A549 treated with ZK216348 at 1 μM for 4 hours (cell line): ENCODE measurements around the gene GPRC5B. TPM values are rescaled to one million over a fixed set of nuclear protein-coding genes. Genes with fewer than 3 reads are reported as not detected.

Source experiments
- total RNA-seq: library from RNA; stranded (reverse); fragments of 200-300 nt; extraction: Qiagen RNA extraction; gene quantifications from 5 replicates; pipeline ENCODE4 v1.2.3, GENCODE V29; 2022; ENCODE audit warnings: low read depth

The GPRC5B gene, protein sequence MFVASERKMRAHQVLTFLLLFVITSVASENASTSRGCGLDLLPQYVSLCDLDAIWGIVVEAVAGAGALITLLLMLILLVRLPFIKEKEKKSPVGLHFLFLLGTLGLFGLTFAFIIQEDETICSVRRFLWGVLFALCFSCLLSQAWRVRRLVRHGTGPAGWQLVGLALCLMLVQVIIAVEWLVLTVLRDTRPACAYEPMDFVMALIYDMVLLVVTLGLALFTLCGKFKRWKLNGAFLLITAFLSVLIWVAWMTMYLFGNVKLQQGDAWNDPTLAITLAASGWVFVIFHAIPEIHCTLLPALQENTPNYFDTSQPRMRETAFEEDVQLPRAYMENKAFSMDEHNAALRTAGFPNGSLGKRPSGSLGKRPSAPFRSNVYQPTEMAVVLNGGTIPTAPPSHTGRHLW
- total RNA-seq: 29.0 to 36.2 TPM (median 32.8 TPM) in 5 replicates

DNA sequence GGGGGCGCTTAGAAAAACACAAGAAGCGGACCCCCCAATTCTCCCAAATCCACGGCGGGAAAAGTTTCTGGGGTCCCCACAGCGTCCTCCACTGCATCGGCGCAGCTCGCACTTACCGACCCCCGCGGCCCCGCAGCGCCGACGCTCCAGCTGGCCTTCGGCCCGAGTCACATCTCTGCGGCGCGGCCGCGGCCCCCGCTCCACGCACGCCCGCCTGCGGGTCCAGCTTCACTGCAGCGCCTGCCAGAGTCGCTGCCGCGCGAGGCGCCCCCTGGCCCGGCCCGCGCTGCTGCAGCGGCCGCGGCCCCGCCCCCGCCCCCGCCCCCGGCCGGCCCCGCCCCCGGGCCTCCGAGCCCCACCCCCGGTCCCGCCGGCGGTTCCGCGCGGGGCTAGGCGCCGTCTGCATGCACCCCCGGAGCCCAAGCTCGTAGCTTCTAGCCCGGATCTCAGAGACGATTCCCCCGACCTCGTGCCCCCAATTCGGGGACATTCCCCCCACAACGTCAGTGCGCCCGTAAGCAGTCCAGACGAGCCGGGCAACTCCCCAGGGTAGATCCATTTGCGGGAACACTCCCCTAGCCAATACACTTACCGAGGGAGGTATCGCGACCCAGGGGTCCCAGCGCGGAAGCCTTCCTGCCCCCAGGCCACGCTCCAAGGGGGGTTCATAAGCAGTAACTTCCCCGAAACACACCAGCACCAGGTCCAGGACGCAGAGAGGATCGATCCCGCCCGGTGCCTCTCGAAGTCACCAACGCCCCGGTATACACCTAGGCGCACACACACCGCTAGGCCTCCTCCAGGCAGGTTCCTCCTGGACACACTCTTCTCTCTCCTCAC, at the start of gene GPRC5B:
GPRC5B (minus strand) TSS at position 238 of the 840 bp plus-strand sequence. CDS start 12,003 bp downstream, outside the sequence.

Other genes starting within 250 kb of the GPRC5B start
- 37.6 to 49.8 TPM (median 45.1 TPM) in 5 replicates for gene KNOP1, start 166.6 kb downstream of the GPRC5B start, total RNA-seq
- gene IQCK, start 166.6 kb downstream of the GPRC5B start, total RNA-seq: 8.5 to 10.6 TPM (median 9.1 TPM) in 5 replicates
- gene GPR139, start 189.0 kb upstream of the GPRC5B start, total RNA-seq: not detected in 5 replicates